ENCODE data around the gene FSTL5.

DNA sequence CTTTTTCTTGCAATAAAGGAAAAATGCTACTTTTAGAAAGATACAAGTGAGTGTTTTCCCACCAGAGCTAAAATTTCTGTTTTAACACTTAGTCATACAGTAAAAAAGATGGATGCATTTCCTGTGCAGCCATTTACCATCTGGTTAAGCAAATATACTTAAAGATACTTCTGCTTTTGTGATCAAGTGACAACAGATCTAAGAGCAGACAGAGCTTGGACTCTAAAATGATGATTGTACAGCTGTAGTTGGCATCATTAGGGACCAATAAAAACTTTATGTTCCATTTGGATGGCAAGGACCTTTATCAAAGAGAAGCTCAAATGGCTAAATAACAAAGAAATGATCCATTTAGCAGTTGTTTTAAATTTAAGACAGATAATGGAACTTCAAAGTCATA lies 270.8 kb downstream of the FSTL5 start:
- TF ChIP-seq CREB1 (IDR thresholded peaks at IDR 0.05; ENCODE audit: low read depth) (no peak), CEBPB (IDR thresholded peaks at IDR 0.05) (no peak), EP300 (IDR thresholded peaks at IDR 0.05; ENCODE audit: borderline replicate concordance) (no peak), TAF1 (IDR thresholded peaks at IDR 0.05; ENCODE audit: low read depth) (no peak), TCF12 (IDR thresholded peaks at IDR 0.05; ENCODE audit: low read depth) (no peak), NFIC (IDR thresholded peaks at IDR 0.05) (no peak), RAD21 (IDR thresholded peaks at IDR 0.05; ENCODE audit: low read depth) (no peak), EGR1 (IDR thresholded peaks at IDR 0.05) (no peak), TEAD4 (IDR thresholded peaks at IDR 0.05) (no peak), YY1 (IDR thresholded peaks at IDR 0.05; ENCODE audit: low read depth) (no peak), ZBTB7A (IDR thresholded peaks at IDR 0.05; ENCODE audit: low read depth) (no peak), USF1 (IDR thresholded peaks at IDR 0.05) (no peak)
- TF ChIP-seq, protein P1, sequence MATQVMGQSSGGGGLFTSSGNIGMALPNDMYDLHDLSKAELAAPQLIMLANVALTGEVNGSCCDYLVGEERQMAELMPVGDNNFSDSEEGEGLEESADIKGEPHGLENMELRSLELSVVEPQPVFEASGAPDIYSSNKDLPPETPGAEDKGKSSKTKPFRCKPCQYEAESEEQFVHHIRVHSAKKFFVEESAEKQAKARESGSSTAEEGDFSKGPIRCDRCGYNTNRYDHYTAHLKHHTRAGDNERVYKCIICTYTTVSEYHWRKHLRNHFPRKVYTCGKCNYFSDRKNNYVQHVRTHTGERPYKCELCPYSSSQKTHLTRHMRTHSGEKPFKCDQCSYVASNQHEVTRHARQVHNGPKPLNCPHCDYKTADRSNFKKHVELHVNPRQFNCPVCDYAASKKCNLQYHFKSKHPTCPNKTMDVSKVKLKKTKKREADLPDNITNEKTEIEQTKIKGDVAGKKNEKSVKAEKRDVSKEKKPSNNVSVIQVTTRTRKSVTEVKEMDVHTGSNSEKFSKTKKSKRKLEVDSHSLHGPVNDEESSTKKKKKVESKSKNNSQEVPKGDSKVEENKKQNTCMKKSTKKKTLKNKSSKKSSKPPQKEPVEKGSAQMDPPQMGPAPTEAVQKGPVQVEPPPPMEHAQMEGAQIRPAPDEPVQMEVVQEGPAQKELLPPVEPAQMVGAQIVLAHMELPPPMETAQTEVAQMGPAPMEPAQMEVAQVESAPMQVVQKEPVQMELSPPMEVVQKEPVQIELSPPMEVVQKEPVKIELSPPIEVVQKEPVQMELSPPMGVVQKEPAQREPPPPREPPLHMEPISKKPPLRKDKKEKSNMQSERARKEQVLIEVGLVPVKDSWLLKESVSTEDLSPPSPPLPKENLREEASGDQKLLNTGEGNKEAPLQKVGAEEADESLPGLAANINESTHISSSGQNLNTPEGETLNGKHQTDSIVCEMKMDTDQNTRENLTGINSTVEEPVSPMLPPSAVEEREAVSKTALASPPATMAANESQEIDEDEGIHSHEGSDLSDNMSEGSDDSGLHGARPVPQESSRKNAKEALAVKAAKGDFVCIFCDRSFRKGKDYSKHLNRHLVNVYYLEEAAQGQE (IDR thresholded peaks at IDR 0.05; ENCODE audit: low read depth) = no peak
- TF ChIP-seq, protein P2, sequence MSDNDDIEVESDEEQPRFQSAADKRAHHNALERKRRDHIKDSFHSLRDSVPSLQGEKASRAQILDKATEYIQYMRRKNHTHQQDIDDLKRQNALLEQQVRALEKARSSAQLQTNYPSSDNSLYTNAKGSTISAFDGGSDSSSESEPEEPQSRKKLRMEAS (IDR thresholded peaks at IDR 0.05) = no peak

Data from Ishikawa (cell line).